GM23338 (cell line): ENCODE data around the gene RAB12. TPM values are rescaled to one million over a fixed set of nuclear protein-coding genes. Genes with fewer than 3 reads are reported as not detected.

Experiments
- ATAC-seq: fragments of 200-7000 bp; cut with Tn5 transposase; 3 replicates; pipeline ENCODE4 v1.9.1; 2020
- DNase-seq: peaks from one replicate; pipeline ENCODE4 v3.0.0-alpha.2; 2015; ENCODE audit warnings: low spot score
- H2AFZ ChIP-seq: fragments of 200-600 bp; sonication (generic); 2 replicates; pipeline ENCODE4 v1.8.0; 2016; ENCODE audit warnings: antibody characterized with exemption, mild to moderate bottlenecking, moderate library complexity
- H3F3A ChIP-seq: fragments of 200-600 bp; sonication (generic); replicated peaks from 2 replicates; pipeline ENCODE4 v1.8.0; 2017; ENCODE audit warnings: antibody characterized with exemption, mixed run types, low read depth
- H3K27ac ChIP-seq: fragments of 200-600 bp; sonication (generic); 2 replicates; pipeline ENCODE4 v1.6.1; 2016; ENCODE audit warnings: low read depth
- H3K27me3 ChIP-seq: fragments of 200-600 bp; sonication (generic); 2 replicates; pipeline ENCODE4 v1.8.0; 2016; ENCODE audit warnings: mild to moderate bottlenecking, mixed run types, moderate library complexity; ENCODE audit not compliant: insufficient read depth
- H3K36me3 ChIP-seq: fragments of 200-600 bp; sonication (generic); 2 replicates; pipeline ENCODE4 v1.8.0; 2016; ENCODE audit warnings: mild to moderate bottlenecking; ENCODE audit not compliant: insufficient read depth
- H3K4me1 ChIP-seq: fragments of 200-600 bp; sonication (generic); 2 replicates; pipeline ENCODE4 v1.8.0; 2016; ENCODE audit warnings: mild to moderate bottlenecking, moderate library complexity; ENCODE audit not compliant: insufficient read depth
- H3K4me2 ChIP-seq: fragments of 200-600 bp; sonication (generic); 2 replicates; pipeline ENCODE4 v1.7.1; 2017; ENCODE audit warnings: mixed run types
- H3K4me3 ChIP-seq: fragments of 200-600 bp; sonication (generic); 2 replicates; pipeline ENCODE4 v1.6.1; 2016; ENCODE audit warnings: mixed run types
- H3K79me2 ChIP-seq: fragments of 200-600 bp; sonication (generic); replicated peaks from 2 replicates; pipeline ENCODE4 v1.8.0; 2017; ENCODE audit warnings: mild to moderate bottlenecking; ENCODE audit not compliant: insufficient read depth
- H3K9me2 ChIP-seq: fragments of 200-600 bp; sonication (generic); 2 replicates; pipeline ENCODE4 v1.8.0; 2017; ENCODE audit not compliant: insufficient read depth
- H4K20me1 ChIP-seq: fragments of 200-600 bp; sonication (generic); replicated peaks from 2 replicates; pipeline ENCODE4 v1.8.0; 2017; ENCODE audit warnings: mild to moderate bottlenecking; ENCODE audit not compliant: insufficient read depth
- H3K27ac Mint-ChIP-seq: 2 replicates; pipeline ENCODE4 v1.8.0; 2020; ENCODE audit warnings: inconsistent platforms, mild to moderate bottlenecking, moderate library complexity, mixed read lengths
- H3K27me3 Mint-ChIP-seq: 3 replicates; pipeline ENCODE4 v1.8.0; 2022; ENCODE audit warnings: low read depth, mild to moderate bottlenecking, moderate library complexity, mixed read lengths, inconsistent platforms; ENCODE audit not compliant: insufficient read depth, poor library complexity
- H3K36me3 Mint-ChIP-seq: 3 replicates; pipeline ENCODE4 v1.8.0; 2021; ENCODE audit warnings: low read depth, mild to moderate bottlenecking, inconsistent platforms, moderate library complexity, mixed read lengths
- H3K4me1 Mint-ChIP-seq: 3 replicates; pipeline ENCODE4 v1.8.0; 2020; ENCODE audit warnings: mild to moderate bottlenecking, inconsistent platforms, mixed read lengths
- H3K4me3 Mint-ChIP-seq: 3 replicates; pipeline ENCODE4 v1.8.0; 2021; ENCODE audit warnings: moderate library complexity, mild to moderate bottlenecking, inconsistent platforms, mixed read lengths
- H3K9me3 Mint-ChIP-seq: 3 replicates; pipeline ENCODE4 v1.8.0; 2020; ENCODE audit warnings: moderate library complexity, mild to moderate bottlenecking, inconsistent platforms, mixed read lengths
- JUNB ChIP-seq: IDR thresholded peaks from one replicate; pipeline ENCODE4 v1.6.1; 2016; ENCODE audit warnings: antibody characterized with exemption; ENCODE audit not compliant: unreplicated experiment
- POLR2AphosphoS5 ChIP-seq: IDR thresholded peaks from 2 replicates; pipeline ENCODE4 v1.6.1; 2016; ENCODE audit warnings: antibody characterized with exemption, low read depth
- ZNF114 ChIP-seq: fragments of 250-450 bp; sonication (Bioruptor Pico); IDR thresholded peaks from 2 replicates; pipeline ENCODE4 v1.5.0; 2020; ENCODE audit warnings: mild to moderate bottlenecking, moderate library complexity
- long read RNA-seq: library from polyadenylated mRNA; unstranded; transcript quantifications from one replicate; pipeline ENCODE4 v2.0.0, GENCODE V29; 2020; ENCODE audit not compliant: unreplicated experiment
- polyA plus RNA-seq: library from polyadenylated mRNA; unstranded; fragments of >200 nt; fragmentation: Nextera tagmentation; extraction: Ambion mirVana; gene quantifications from 2 replicates; pipeline ENCODE4 v1.2.1, GENCODE V29; 2016
- total RNA-seq: library from RNA; depleted of rRNA; stranded (reverse); fragments of >200 nt; shearing (Covaris generic); gene quantifications from 2 replicates; pipeline ENCODE4 v1.2.3, GENCODE V29; 2014; rRNA removed
- TF ChIP-seq, protein P1 (sequence below), 2 experiments: fragments of 200-600 bp in 1 of 2; sonication (generic) in 1 of 2; conservative IDR thresholded peaks; 2 replicates each; pipeline versions ENCODE4 v1.5.1 to v1.6.1; 2016 to 2017; ENCODE audit warnings: antibody characterized with exemption in 2 of 2, low read depth in 2 of 2, mild to moderate bottlenecking in 2 of 2, moderate library complexity in 1 of 2
- TF ChIP-seq, protein P2 (sequence below): fragments of 250-450 bp; sonication (Bioruptor Pico); IDR thresholded peaks from 2 replicates; pipeline ENCODE4 v1.5.0; 2020; ENCODE audit warnings: mild to moderate bottlenecking, moderate library complexity

Gene RAB12, protein sequence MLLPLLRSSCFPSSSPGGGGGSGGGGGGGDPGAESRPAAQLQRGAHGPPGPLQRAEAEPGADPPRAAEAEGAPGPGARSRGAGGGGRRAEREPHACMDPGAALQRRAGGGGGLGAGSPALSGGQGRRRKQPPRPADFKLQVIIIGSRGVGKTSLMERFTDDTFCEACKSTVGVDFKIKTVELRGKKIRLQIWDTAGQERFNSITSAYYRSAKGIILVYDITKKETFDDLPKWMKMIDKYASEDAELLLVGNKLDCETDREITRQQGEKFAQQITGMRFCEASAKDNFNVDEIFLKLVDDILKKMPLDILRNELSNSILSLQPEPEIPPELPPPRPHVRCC
- total RNA-seq (80.4 and 92.3 TPM in 2 replicates), polyA plus RNA-seq (16.7 and 20.7 TPM in 2 replicates)
- long read RNA-seq, partial matches to known transcripts, result 1 of 1 reads
- long read RNA-seq, other reads (novel, unspliced or antisense), result 0 of 1 reads

DNA sequence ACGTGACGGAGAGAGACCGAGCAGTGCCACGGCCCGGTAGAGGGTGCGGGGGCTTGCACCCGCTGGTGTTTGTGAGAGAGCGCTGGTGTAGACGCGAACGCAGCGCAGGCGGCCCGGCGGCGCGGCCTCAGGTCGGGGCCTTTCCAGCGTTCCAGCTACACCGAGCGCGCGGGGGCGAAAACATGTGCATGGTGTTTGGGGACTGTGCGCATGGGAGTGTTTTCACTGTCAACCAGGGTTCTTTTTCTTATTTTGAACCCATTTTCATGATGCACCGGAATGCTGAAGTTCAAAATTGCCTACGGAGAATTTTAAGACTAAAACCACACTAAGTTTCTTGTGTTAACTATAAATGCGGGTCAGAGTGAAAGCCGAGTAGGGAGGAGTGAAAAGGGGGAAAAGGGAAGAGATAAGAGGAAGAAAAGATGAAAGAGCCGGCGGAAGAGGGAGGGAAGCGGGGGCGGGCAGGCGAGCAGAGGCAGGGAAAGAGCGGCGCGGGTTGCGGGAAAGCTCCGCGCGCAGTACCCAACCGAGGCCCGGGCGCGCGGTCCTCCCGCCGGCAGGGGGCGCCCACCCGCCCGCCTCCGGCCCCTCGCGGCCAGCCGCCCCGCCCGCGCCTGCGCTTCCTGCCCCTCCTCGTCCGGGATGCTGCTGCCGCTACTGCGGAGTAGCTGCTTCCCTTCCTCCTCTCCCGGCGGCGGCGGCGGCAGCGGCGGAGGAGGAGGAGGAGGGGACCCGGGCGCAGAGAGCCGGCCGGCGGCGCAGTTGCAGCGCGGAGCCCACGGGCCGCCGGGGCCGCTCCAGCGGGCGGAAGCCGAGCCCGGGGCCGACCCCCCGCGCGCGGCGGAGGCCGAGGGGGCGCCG, at the start of gene RAB12:
TSS of gene RAB12 (plus strand) at position 643 of the 864 bp plus-strand sequence. CDS start at position 646, 3 bp downstream.
- peak; percentile 80 for ATAC-seq
- H4K20me1 ChIP-seq, result peaks cover 24% of the 10 kb centered on the region
- peak within 1 kb of the TSS; percentile 100 for H2AFZ ChIP-seq
- H3K36me3 ChIP-seq, result no peaks in the 10 kb centered on the region
- Mint-ChIP-seq H3K4me1 (peaks cover 51% of the 10 kb centered on the region), H3K36me3 (peaks cover 28% of the 10 kb centered on the region), H3K4me3 (peak within 1 kb of the TSS; percentile 94), H3K9me3 (peaks cover 3% of the 10 kb centered on the region; the same call in 1 of the 3 replicates), H3K27ac (peak within 1 kb of the TSS; percentile 90), H3K27me3 (peaks cover 14% of the 10 kb centered on the region)
- no peaks in the 10 kb centered on the region; the same call in 1 of the 2 replicates for H3F3A ChIP-seq
- H3K4me2 ChIP-seq, result peak within 1 kb of the TSS; percentile 95
- DNase-seq, result peak; percentile 87
- H3K27me3 ChIP-seq, result peaks cover 10% of the 10 kb centered on the region
- 0 out of 2 replicates have a peak within 1 kb of the TSS, but pooled peaks have one; percentile 55 for H3K27ac ChIP-seq
- peaks cover 44% of the 10 kb centered on the region for H3K79me2 ChIP-seq
- H3K4me3 ChIP-seq, result peak within 1 kb of the TSS; percentile 85
- H3K4me1 ChIP-seq, result peaks cover 57% of the 10 kb centered on the region
- no peaks in the 10 kb centered on the region for H3K9me2 ChIP-seq
- TF ChIP-seq POLR2AphosphoS5 (peak; percentile 81), JUNB (no peak), ZNF114 (CRISPR knock-in tag) (no peak)
- TF ChIP-seq, protein P1, sequence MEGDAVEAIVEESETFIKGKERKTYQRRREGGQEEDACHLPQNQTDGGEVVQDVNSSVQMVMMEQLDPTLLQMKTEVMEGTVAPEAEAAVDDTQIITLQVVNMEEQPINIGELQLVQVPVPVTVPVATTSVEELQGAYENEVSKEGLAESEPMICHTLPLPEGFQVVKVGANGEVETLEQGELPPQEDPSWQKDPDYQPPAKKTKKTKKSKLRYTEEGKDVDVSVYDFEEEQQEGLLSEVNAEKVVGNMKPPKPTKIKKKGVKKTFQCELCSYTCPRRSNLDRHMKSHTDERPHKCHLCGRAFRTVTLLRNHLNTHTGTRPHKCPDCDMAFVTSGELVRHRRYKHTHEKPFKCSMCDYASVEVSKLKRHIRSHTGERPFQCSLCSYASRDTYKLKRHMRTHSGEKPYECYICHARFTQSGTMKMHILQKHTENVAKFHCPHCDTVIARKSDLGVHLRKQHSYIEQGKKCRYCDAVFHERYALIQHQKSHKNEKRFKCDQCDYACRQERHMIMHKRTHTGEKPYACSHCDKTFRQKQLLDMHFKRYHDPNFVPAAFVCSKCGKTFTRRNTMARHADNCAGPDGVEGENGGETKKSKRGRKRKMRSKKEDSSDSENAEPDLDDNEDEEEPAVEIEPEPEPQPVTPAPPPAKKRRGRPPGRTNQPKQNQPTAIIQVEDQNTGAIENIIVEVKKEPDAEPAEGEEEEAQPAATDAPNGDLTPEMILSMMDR (conservative IDR thresholded peaks at IDR 0.05; ENCODE audit: low read depth in 2 of 2), result peak in 1 of 2 experiments; percentile 64; a peak in 2 of 4 replicates
- TF ChIP-seq, protein P2, sequence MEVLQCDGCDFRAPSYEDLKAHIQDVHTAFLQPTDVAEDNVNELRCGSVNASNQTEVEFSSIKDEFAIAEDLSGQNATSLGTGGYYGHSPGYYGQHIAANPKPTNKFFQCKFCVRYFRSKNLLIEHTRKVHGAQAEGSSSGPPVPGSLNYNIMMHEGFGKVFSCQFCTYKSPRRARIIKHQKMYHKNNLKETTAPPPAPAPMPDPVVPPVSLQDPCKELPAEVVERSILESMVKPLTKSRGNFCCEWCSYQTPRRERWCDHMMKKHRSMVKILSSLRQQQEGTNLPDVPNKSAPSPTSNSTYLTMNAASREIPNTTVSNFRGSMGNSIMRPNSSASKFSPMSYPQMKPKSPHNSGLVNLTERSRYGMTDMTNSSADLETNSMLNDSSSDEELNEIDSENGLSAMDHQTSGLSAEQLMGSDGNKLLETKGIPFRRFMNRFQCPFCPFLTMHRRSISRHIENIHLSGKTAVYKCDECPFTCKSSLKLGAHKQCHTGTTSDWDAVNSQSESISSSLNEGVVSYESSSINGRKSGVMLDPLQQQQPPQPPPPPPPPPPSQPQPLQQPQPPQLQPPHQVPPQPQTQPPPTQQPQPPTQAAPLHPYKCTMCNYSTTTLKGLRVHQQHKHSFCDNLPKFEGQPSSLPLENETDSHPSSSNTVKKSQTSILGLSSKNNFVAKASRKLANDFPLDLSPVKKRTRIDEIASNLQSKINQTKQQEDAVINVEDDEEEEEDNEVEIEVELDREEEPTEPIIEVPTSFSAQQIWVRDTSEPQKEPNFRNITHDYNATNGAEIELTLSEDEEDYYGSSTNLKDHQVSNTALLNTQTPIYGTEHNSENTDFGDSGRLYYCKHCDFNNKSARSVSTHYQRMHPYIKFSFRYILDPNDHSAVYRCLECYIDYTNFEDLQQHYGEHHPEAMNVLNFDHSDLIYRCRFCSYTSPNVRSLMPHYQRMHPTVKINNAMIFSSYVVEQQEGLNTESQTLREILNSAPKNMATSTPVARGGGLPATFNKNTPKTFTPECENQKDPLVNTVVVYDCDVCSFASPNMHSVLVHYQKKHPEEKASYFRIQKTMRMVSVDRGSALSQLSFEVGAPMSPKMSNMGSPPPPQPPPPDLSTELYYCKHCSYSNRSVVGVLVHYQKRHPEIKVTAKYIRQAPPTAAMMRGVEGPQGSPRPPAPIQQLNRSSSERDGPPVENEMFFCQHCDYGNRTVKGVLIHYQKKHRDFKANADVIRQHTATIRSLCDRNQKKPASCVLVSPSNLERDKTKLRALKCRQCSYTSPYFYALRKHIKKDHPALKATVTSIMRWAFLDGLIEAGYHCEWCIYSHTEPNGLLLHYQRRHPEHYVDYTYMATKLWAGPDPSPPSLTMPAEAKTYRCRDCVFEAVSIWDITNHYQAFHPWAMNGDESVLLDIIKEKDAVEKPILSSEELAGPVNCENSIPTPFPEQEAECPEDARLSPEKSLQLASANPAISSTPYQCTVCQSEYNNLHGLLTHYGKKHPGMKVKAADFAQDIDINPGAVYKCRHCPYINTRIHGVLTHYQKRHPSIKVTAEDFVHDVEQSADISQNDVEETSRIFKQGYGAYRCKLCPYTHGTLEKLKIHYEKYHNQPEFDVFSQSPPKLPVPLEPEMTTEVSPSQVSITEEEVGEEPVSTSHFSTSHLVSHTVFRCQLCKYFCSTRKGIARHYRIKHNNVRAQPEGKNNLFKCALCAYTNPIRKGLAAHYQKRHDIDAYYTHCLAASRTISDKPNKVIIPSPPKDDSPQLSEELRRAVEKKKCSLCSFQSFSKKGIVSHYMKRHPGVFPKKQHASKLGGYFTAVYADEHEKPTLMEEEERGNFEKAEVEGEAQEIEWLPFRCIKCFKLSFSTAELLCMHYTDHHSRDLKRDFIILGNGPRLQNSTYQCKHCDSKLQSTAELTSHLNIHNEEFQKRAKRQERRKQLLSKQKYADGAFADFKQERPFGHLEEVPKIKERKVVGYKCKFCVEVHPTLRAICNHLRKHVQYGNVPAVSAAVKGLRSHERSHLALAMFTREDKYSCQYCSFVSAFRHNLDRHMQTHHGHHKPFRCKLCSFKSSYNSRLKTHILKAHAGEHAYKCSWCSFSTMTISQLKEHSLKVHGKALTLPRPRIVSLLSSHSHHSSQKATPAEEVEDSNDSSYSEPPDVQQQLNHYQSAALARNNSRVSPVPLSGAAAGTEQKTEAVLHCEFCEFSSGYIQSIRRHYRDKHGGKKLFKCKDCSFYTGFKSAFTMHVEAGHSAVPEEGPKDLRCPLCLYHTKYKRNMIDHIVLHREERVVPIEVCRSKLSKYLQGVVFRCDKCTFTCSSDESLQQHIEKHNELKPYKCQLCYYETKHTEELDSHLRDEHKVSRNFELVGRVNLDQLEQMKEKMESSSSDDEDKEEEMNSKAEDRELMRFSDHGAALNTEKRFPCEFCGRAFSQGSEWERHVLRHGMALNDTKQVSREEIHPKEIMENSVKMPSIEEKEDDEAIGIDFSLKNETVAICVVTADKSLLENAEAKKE (CRISPR knock-in tag), result no peak
